H9 (cell line): ENCODE measurements around the gene GRAP2. TPM values are rescaled to one million over a fixed set of nuclear protein-coding genes. Genes with fewer than 3 reads are reported as not detected.

ENCODE experiments used
- DNase-seq: peaks from one replicate; pipeline ENCODE4 v3.0.0-alpha.2; 2017
- H2AFZ ChIP-seq: one replicate; pipeline ENCODE4 v1.6.1; 2013; ENCODE audit warnings: mild to moderate bottlenecking, low read length, control low read depth, moderate library complexity
- H2AK5ac ChIP-seq: 2 replicates; pipeline ENCODE4 v1.6.1; 2013; ENCODE audit warnings: low read length, control low read depth, mixed read lengths; ENCODE audit not compliant: insufficient read length
- H2BK120ac ChIP-seq: one replicate; pipeline ENCODE4 v1.6.1; 2013; ENCODE audit warnings: low read depth, mild to moderate bottlenecking, low read length, control low read depth, inconsistent platforms; ENCODE audit not compliant: poor library complexity, severe bottlenecking
- H2BK12ac ChIP-seq: 2 replicates; pipeline ENCODE4 v1.6.1; 2013; ENCODE audit warnings: low read length, control low read depth, mixed read lengths, low read depth; ENCODE audit not compliant: insufficient read length
- H2BK15ac ChIP-seq: 2 replicates; pipeline ENCODE4 v1.6.1; 2013; ENCODE audit warnings: low read depth, low read length, control low read depth
- H2BK20ac ChIP-seq: one replicate; pipeline ENCODE4 v1.6.1; 2013; ENCODE audit warnings: low read depth, mild to moderate bottlenecking, low read length, control low read depth, inconsistent platforms; ENCODE audit not compliant: poor library complexity, severe bottlenecking
- H2BK5ac ChIP-seq: 2 replicates; pipeline ENCODE4 v1.6.1; 2013; ENCODE audit warnings: low read length, control low read depth, mixed read lengths; ENCODE audit not compliant: insufficient read length
- H3K14ac ChIP-seq: 2 replicates; pipeline ENCODE4 v1.6.1; 2013; ENCODE audit warnings: low read length, control low read depth; ENCODE audit not compliant: insufficient read depth
- H3K18ac ChIP-seq: 2 replicates; pipeline ENCODE4 v1.6.1; 2013; ENCODE audit warnings: low read depth, mild to moderate bottlenecking, mixed read lengths, low read length, control low read depth; ENCODE audit not compliant: insufficient read length
- H3K23ac ChIP-seq: 2 replicates; pipeline ENCODE4 v1.6.1; 2013; ENCODE audit warnings: low read length, control low read depth, mixed read lengths, low read depth; ENCODE audit not compliant: insufficient read length
- H3K23me2 ChIP-seq: 2 replicates; pipeline ENCODE4 v1.6.1; 2013; ENCODE audit warnings: low read depth, mild to moderate bottlenecking, mixed read lengths, low read length, control low read depth; ENCODE audit not compliant: insufficient read length, poor library complexity, severe bottlenecking
- H3K27ac ChIP-seq: 2 replicates; pipeline ENCODE4 v1.5.1; 2013; ENCODE audit warnings: low read length, control low read depth, mixed read lengths, low read depth; ENCODE audit not compliant: insufficient read length
- H3K27me3 ChIP-seq: 2 replicates; pipeline ENCODE4 v1.6.1; 2013; ENCODE audit warnings: low read length, control low read depth, inconsistent platforms; ENCODE audit not compliant: insufficient read depth
- H3K4ac ChIP-seq: 2 replicates; pipeline ENCODE4 v1.6.1; 2013; ENCODE audit warnings: low read depth, mild to moderate bottlenecking, control low read depth, inconsistent platforms, low read length, moderate library complexity
- H3K4me1 ChIP-seq: 2 replicates; pipeline ENCODE4 v1.6.1; 2013; ENCODE audit warnings: low read length, control low read depth, inconsistent platforms; ENCODE audit not compliant: insufficient read depth
- H3K4me2 ChIP-seq: 2 replicates; pipeline ENCODE4 v1.6.1; 2013; ENCODE audit warnings: low read length, control low read depth, mixed read lengths; ENCODE audit not compliant: insufficient read length, insufficient read depth
- H3K56ac ChIP-seq: 2 replicates; pipeline ENCODE4 v1.6.1; 2013; ENCODE audit warnings: low read depth, mild to moderate bottlenecking, mixed read lengths, low read length, control low read depth; ENCODE audit not compliant: insufficient read length
- H3K79me1 ChIP-seq: 2 replicates; pipeline ENCODE4 v1.6.1; 2013; ENCODE audit warnings: low read depth, mild to moderate bottlenecking, moderate library complexity, low read length, control low read depth, inconsistent platforms; ENCODE audit not compliant: insufficient read depth, poor library complexity, severe bottlenecking
- H3K79me2 ChIP-seq: 2 replicates; pipeline ENCODE4 v1.6.1; 2013; ENCODE audit warnings: low read length, control low read depth, inconsistent platforms; ENCODE audit not compliant: insufficient read depth
- H3K9ac ChIP-seq: 2 replicates; pipeline ENCODE4 v1.6.1; 2013; ENCODE audit warnings: low read length, control low read depth, mixed read lengths; ENCODE audit not compliant: insufficient read length; ENCODE audit errors: extremely low read depth
- H3K9me3 ChIP-seq: one replicate; pipeline ENCODE4 v1.6.1; 2013; ENCODE audit warnings: low read depth, low read length, inconsistent platforms; ENCODE audit not compliant: control insufficient read depth
- H3T11ph ChIP-seq: one replicate; pipeline ENCODE4 v1.6.1; 2013; ENCODE audit warnings: mild to moderate bottlenecking, low read length, control low read depth, inconsistent platforms
- H4K20me1 ChIP-seq: one replicate; pipeline ENCODE4 v1.6.1; 2013; ENCODE audit not compliant: control insufficient read depth, insufficient read length, insufficient read depth
- H4K5ac ChIP-seq: 2 replicates; pipeline ENCODE4 v1.6.1; 2013; ENCODE audit warnings: low read depth, mild to moderate bottlenecking, mixed read lengths, low read length, control low read depth; ENCODE audit not compliant: insufficient read length
- H4K8ac ChIP-seq: replicated peaks from 2 replicates; pipeline ENCODE4 v1.6.1; 2013; ENCODE audit warnings: low read length, control low read depth, mixed read lengths, low read depth; ENCODE audit not compliant: insufficient read length
- H4K91ac ChIP-seq: 2 replicates; pipeline ENCODE4 v1.6.1; 2013; ENCODE audit warnings: low read depth, mild to moderate bottlenecking, moderate library complexity, mixed read lengths, low read length, control low read depth; ENCODE audit not compliant: insufficient read length
- H3K27ac Mint-ChIP-seq, 3 experiments: 2 replicates in 2 of 3; 3 replicates in 1 of 3; pipeline ENCODE4 v1.8.0; 2020 to 2021; ENCODE audit warnings: mixed read lengths in 3 of 3, mild to moderate bottlenecking in 1 of 3, moderate library complexity in 1 of 3
- H3K27me3 Mint-ChIP-seq: 2 replicates; pipeline ENCODE4 v1.8.0; 2021; ENCODE audit warnings: low read depth, mild to moderate bottlenecking, moderate library complexity, mixed read lengths
- H3K36me3 Mint-ChIP-seq, 3 experiments: 2 replicates in 2 of 3; 3 replicates in 1 of 3; pipeline ENCODE4 v1.8.0; 2020 to 2021; ENCODE audit warnings: low read depth in 3 of 3, mixed read lengths in 3 of 3; ENCODE audit not compliant: insufficient read depth in 1 of 3
- H3K4me1 Mint-ChIP-seq, 2 experiments: 2 replicates each; pipeline ENCODE4 v1.8.0; 2020; ENCODE audit warnings: mixed read lengths in 2 of 2
- H3K4me3 Mint-ChIP-seq, 2 experiments: 2 replicates in 1 of 2; 3 replicates in 1 of 2; pipeline ENCODE4 v1.8.0; 2020 to 2021; ENCODE audit warnings: mild to moderate bottlenecking in 2 of 2, mixed read lengths in 2 of 2, moderate library complexity in 1 of 2
- H3K9me3 Mint-ChIP-seq, 2 experiments: 2 replicates in 1 of 2; 3 replicates in 1 of 2; pipeline ENCODE4 v1.8.0; 2020; ENCODE audit warnings: mild to moderate bottlenecking in 2 of 2, mixed read lengths in 2 of 2, moderate library complexity in 1 of 2
- WGBS: extraction: QIAGEN DNeasy Blood & Tissue Kit; methylation state at CpG from one replicate; pipeline ENCODE4 v1.1.7; 2013; ENCODE audit warnings: missing lambda C conversion rate, low lambda C conversion rate, mixed read lengths; ENCODE audit not compliant: insufficient read length; ENCODE audit errors: extremely low coverage; 5-methylcytosine and 5-hydroxymethylcytosine counted together
- total RNA-seq: library from RNA; stranded (reverse); gene quantifications from 2 replicates; pipeline ENCODE4 v1.2.1, GENCODE V29; 2021
- TF ChIP-seq, protein P1 (sequence below): fragments of 200-600 bp; sonication (generic); conservative IDR thresholded peaks from 3 replicates; pipeline ENCODE4 v1.8.0; 2021; ENCODE audit warnings: antibody characterized with exemption, mild to moderate bottlenecking

GRAP2 gene
- total RNA-seq, 1 experiment from 2014 or later, result not detected

DNA sequence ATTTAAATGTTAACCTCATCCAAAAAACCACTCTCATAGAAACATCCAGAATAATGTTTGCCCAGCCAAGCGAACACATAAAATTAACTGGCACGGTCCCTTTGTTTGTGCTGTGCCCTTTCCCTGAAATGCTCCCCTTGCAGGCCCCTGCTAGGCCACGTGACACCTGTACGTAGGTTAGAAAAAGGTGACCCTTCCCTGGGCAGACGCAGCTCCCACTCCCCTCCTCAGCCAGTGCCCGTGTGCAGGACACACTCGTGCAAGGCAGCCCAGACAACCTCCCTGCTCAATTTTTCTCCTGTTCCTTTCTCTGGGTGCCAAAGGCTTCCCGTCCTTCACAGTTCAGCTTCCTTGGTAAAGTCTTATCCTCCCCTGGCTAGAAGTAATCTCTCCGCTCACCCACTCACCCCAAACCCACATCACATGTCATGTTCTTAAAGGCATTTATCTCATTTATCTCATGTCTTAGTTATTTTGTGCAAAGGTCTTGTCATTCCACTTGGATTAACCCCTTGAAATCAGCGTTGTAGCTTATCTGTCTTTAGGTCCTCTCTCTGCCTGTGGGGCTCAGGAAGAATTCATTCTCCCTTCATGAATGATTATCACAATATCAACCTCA is 114.6 kb downstream of the GRAP2 start:
- H4K8ac ChIP-seq, result no peak overlapping the region
- H3K56ac ChIP-seq, result no peak overlapping the region
- no peaks in the 10 kb centered on the region for H3K27me3 Mint-ChIP-seq
- no peak overlapping the region for H2BK15ac ChIP-seq
- H3T11ph ChIP-seq, result no peak overlapping the region
- TF ChIP-seq, protein P1, sequence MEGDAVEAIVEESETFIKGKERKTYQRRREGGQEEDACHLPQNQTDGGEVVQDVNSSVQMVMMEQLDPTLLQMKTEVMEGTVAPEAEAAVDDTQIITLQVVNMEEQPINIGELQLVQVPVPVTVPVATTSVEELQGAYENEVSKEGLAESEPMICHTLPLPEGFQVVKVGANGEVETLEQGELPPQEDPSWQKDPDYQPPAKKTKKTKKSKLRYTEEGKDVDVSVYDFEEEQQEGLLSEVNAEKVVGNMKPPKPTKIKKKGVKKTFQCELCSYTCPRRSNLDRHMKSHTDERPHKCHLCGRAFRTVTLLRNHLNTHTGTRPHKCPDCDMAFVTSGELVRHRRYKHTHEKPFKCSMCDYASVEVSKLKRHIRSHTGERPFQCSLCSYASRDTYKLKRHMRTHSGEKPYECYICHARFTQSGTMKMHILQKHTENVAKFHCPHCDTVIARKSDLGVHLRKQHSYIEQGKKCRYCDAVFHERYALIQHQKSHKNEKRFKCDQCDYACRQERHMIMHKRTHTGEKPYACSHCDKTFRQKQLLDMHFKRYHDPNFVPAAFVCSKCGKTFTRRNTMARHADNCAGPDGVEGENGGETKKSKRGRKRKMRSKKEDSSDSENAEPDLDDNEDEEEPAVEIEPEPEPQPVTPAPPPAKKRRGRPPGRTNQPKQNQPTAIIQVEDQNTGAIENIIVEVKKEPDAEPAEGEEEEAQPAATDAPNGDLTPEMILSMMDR, result no peak
- H3K36me3 Mint-ChIP-seq, result peaks cover 15 to 24% (median 22%) of the 10 kb centered on the region in 3 experiments
- H3K9me3 Mint-ChIP-seq, result no peaks in the 10 kb centered on the region; a peak in 1 of 5 replicates
- H3K4me2 ChIP-seq, result no peak overlapping the region
- H3K4me3 Mint-ChIP-seq, result no peak overlapping the region
- H3K9me3 ChIP-seq, result no peaks in the 10 kb centered on the region
- no peak overlapping the region for H3K4ac ChIP-seq
- H2AK5ac ChIP-seq, result no peak overlapping the region
- H2BK20ac ChIP-seq, result no peak overlapping the region
- no peak overlapping the region for H3K23ac ChIP-seq
- peaks cover 2% of the 10 kb centered on the region for H3K79me1 ChIP-seq
- H3K4me1 ChIP-seq, result no peaks in the 10 kb centered on the region
- no peaks in the 10 kb centered on the region for H4K20me1 ChIP-seq
- H3K4me1 Mint-ChIP-seq, result peaks cover 0 to under 1% of the 10 kb centered on the region in 2 experiments; a peak in 2 of 4 replicates
- H4K5ac ChIP-seq, result no peak overlapping the region
- DNase-seq, result no peak
- no peak overlapping the region for H2BK12ac ChIP-seq
- H3K9ac ChIP-seq, result no peak overlapping the region
- no peak overlapping the region for H3K27ac ChIP-seq
- H4K91ac ChIP-seq, result no peak overlapping the region
- H3K27me3 ChIP-seq, result no peaks in the 10 kb centered on the region
- H2BK120ac ChIP-seq, result no peak overlapping the region
- H3K27ac Mint-ChIP-seq, result peak overlapping the region in 1 of 3 experiments; percentile 16; a peak in 1 of 7 replicates
- H3K23me2 ChIP-seq, result no peaks in the 10 kb centered on the region
- no peak overlapping the region for H2BK5ac ChIP-seq
- H2AFZ ChIP-seq, result no peak overlapping the region
- H3K18ac ChIP-seq, result no peak overlapping the region
- H3K79me2 ChIP-seq, result no peaks in the 10 kb centered on the region
- WGBS, result no CpG with 5 or more reads among the region's 10 CpGs
- no peak overlapping the region for H3K14ac ChIP-seq
